Ramos (cell line): ENCODE measurements around the gene FOXN3.
"Not testable (repeated sequence)": the region's sequence is repeated elsewhere in the genome, so short reads cannot be mapped to it uniquely, and the experiment has no call there.

Experiments used
- in situ Hi-C: fragments of 300-500 bp; cut with MboI; formaldehyde crosslinking; loops from one replicate; pipeline ENCODE4 v1.14.3; 2022; ENCODE audit warnings: low sequenced_read_pairs; ENCODE audit not compliant: unreplicated experiment

Gene FOXN3

GRCh38 chr14:89129570-89129969, 287.5 kb downstream of the FOXN3 start:
- in situ Hi-C loops, result no loop called here

- in situ Hi-C loops, result no loop called here
These were observed 288.6 kb downstream of the FOXN3 start for GRCh38 chr14:89128311-89129026.

DNA sequence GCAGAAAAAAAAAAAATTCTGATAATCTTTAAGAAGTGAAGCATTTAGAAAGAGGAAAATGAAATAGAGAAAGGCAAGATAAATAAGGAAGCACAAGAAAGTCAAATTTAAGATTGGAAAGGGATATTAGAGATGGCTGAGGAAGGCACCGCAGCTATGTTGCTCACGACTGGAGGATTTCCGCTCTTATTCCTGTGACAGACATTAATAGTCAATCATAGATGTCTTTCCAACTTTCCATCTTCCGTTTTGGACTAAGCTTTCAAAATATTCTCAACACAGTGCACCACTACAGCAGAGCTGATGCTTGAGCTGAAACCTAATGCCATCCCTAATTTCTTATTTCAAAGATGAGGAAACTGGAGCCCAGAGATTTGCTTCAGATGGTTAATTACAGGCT, 290.6 kb downstream of the FOXN3 start:
- in situ Hi-C loops, result no loop called here

DNA sequence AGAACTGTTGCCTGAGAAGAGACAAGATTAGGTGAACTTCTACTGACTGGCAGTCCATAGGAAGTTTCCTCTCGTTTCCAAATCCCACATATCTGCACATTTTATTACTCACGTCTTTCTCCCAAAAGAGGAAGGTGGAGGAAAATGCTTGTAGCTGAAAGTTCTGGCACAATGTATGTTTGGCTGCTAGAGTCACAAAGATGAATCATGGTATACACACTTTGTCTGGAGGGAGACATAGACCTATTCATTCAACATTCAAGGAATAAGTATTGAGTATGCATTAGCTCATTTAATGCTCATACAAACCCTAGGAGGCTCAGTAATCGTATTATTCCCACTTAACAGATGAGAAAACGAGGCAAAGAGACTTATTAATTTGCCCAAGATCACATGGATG, 291.8 kb downstream of the FOXN3 start:
- in situ Hi-C loops, result no loop called here

GRCh38 chr14:89123851-89124250, 293.2 kb downstream of the FOXN3 start:
- in situ Hi-C loops, result no loop called here

GRCh38 chr14:89123215-89123614, 293.8 kb downstream of the FOXN3 start:
- in situ Hi-C loops, result no loop called here

DNA sequence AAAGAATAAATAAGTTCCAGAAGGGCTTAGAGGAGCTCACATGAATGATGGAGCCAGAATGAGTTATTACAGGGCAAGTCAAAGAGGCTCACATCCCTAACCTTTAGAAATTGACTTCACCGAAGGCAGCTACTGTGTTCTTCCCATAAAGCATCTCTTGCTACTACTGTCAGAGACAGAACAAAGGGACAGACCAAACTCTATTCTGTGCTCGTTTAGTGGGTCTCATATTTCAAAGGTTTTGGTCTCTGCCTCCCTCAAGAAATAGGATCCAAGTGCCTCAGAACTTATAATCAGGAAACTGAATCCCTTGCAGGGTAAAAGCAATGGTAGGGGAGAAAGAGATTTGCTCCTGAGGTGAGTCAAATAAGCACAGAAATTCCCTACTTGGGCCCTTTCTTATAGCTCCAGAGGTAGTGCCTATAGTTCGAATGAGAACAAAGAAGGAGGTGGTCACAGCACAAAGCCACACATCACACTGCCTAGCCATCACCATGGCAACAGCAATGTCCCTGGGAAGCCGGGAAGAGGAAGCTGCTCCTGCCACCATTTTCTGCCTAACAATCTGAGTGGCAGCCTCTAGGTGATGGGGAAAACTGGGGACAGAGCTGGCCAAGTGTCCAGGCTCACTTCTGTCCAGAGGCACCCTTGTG, 294.9 kb downstream of the FOXN3 start:
- in situ Hi-C loops, result no loop called here

DNA sequence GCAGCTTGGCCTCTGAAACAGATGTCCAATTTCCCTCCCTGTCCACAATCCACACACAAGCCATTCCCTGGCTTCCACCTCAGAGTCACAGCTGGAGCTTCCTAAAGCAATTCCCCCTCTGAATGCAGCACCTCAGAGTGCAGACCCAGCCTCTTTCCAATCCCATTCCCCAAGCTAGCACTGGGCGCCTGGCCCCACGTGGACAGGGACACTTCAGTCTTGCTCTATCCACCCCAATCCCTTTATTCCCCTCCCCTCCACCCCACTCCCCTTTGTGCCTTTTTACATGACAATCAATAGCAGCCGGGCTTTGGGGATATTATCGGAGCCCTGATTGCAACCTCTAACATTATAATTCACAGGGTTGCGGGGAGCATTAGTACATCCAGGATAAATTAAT, 300.0 kb downstream of the FOXN3 start:
- in situ Hi-C loops, result no loop called here

DNA sequence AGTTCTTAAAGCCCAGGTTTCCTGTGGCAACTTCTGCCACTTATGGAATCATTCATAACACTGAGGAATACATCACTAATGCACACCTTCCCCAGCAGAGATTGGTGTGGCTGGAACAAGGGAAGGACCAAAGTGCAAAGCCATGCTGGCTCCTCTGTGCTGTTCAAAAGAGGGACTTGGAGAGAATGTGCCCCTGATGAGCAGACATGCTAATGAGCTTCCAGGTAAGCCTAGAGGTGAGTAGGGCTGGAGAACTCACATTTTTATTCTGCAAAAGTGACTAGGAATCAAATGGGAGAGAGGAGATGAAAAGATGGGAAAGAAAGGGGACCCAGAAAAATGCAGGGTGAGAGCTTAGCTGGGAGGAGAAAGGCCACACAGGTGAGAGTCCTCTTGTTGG, 302.9 kb downstream of the FOXN3 start:
- in situ Hi-C loops, result no loop called here

GRCh38 chr14:89112720-89113119, 304.3 kb downstream of the FOXN3 start:
- in situ Hi-C loops, result no loop called here

GRCh38 chr14:89111766-89112543, 305.1 kb downstream of the FOXN3 start:
- in situ Hi-C loops, result not testable (repeated sequence)

DNA sequence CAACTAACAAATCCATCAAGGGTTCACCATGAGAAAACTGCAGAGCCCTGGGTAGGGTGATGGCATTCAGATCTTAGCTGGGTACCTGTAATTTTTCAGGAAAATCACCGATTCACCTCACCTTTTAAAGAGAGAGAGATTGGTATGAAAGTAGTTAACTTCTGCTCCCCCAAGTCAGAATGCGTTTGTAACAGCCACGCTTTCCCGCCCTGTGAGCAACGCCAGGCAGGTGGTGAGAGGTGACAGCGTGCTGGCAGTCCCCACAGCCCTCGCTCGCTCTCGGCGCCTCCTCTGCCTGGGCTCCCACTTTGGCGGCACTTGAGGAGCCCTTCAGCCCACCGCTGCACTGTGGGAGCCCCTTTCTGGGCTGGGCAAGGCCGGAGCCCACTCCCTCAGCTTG, 305.8 kb downstream of the FOXN3 start:
- in situ Hi-C loops, result not testable (repeated sequence)

DNA sequence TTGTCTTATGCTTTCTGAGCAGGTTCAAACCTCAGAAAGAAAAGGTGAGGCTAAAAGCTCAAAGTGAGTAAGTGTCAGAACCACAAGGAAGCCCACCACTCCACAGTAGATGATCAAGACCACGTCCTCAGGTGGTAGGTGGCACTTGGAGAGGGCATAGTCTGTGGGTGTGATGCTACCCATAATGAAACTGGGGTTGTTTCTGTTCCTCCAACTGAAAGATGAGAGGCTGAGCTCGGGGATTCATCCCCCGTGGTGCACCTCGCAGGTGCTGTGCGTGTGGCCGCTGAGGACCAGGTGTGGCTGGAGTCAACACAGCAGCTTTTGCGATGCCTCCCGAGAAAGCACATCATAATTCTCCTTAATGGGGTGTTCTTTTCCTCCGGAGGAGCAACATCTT, 306.9 kb downstream of the FOXN3 start:
- in situ Hi-C loops, result no loop called here

- in situ Hi-C loops, result no loop called here
These were observed 308.4 kb downstream of the FOXN3 start for GRCh38 chr14:89108608-89109007.

DNA sequence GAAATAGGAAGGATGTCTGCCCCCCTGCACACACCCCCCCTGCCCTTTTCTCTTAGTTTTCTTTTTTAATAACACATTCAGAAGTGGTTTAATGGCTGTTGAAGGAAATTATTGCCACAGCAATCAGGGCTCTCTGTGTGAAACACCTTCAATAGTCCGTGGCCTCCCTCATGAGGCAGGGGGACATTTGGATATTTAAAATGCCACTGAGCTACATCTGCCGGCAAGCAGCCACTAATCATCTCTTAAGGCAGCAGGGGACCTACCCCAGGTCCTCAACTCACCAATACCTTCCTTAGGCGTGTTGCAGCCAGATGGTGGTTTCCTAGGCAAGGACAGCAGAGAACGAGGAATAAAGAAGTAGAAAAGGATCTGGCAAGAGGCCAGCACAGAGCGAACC, 309.4 kb downstream of the FOXN3 start:
- in situ Hi-C loops, result no loop called here
